DMS53 treated with DMSO at 0.1 percent for 48 hours (cell line): ENCODE results near the gene SP9.

ENCODE experiments used
- DNase-seq: peaks from one replicate; lab custom pipeline; 2025; ENCODE audit not compliant: unreplicated experiment; lab: John Stamatoyannopoulos, UW

The SP9 gene

DNA sequence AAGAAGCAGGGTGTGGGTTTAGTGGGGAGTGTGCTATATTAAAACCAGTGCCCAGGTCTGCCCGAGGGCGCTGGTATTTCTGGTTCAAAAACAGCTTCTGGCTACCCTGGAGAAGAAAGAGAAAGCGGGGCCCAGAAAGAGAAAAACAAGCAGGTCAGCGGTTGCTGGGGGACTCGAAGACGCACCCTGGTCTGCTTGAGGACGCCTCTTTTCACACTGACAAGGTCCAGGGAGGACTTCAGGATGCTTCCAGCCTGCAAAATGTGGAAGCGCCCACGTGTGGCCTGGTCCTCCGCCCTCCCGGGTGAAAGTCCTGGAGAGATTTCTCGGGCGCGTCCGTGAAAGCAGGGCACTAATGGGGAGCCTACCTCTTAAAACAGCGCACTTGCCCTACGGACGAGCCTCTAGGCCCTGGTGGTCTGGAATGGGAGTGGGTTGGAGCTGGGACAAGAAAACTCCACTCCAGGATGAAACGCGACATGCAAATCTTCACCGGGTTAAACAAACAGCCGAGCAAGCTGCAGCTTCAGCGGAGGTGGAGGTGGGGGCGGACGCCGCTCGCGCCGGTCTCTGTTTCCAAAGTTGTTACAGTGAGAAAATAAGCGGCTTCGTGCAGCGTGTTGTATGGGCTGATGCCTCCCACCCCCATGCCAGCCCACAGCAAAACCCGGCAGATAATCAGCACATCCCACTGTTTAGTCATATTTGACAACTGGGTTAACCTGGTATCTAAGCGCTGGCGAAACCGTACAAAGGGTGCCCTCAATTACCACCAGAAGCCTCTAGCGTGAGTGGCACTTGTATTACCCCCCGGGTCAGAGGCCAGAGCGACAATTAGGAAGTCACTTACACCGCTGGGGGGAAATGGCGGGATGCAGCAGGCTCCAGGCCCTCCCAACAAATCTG is 1.1 kb upstream of the SP9 start:
- DNase-seq: peak; percentile 49

DNA sequence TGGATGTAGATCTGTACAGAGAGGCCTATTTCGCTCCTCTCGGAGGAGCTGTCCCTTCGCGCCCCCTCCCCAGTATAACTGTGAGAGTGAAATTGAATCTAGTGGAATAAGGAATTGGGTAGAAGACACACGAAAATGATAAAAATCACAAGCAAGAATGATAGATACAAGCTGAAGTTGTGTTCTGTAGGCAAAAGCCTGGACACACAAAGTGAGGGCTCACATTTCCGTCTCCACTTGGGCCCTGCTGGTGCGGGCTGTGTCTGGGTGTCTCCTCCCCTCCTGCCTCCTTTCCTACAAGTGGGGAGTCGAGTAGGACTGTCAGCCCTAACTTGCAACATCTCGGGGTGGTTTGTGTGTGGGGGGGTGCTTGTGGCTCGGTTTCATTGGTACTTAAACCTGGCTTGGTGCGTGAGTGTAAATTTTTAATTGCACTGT is 457 bp upstream of the SP9 start:
- peak; percentile 49 for DNase-seq

DNA sequence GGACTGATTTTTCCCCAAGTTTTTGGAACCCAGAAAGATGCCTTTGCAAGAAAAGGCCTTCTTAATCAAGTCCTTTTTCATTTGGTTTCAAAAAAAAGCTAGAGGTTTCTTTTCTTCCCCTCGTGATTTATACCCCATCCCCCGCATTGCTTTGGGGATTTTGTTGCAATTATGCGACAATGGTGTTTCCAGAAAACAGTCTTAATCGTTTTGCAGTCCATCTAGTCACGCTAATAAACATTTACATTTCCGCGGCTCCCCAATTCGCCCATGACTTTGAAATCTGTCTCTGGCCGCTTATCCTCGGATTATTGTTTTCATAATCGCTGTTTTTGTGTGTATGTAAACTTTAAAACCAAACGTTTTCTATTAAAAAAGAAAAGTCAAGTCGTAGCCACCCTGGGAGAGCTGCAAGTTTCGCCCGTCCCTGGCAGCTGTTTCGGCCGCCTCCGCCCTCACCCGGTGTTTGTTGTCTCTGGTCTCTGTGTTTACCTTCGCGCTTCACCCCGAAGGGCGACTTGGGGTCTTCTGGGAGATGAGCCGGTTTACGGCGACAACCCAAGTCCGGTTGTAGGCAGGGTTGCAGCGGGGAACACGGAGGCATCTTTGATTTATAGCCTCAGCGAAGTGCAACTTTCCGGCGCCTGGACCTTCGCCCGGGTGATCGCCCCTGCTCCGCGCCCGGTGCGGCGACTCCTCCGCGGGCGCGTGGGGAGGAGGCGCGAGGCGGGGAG is 667 bp downstream of the SP9 start:
- peak; percentile 63 for DNase-seq

DNA sequence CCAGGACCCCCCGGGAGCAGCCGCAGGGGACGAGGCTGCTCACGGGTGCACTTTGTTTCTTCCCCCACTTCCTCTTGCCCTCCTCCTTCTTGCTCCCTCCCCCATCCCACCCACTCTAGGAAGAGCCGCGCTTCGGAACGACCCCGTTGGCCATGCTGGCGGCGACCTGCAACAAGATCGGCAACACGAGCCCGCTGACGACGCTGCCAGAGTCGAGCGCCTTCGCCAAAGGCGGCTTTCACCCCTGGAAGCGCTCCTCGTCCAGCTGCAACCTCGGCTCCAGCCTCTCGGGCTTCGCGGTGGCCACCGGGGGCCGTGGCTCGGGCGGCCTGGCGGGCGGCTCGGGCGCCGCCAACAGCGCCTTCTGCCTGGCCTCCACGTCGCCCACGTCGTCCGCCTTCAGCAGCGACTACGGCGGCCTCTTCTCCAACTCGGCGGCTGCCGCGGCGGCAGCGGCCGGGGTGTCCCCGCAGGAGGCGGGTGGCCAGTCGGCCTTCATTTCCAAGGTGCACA is 1.3 kb downstream of the SP9 start:
- DNase-seq: peak; percentile 49

DNA sequence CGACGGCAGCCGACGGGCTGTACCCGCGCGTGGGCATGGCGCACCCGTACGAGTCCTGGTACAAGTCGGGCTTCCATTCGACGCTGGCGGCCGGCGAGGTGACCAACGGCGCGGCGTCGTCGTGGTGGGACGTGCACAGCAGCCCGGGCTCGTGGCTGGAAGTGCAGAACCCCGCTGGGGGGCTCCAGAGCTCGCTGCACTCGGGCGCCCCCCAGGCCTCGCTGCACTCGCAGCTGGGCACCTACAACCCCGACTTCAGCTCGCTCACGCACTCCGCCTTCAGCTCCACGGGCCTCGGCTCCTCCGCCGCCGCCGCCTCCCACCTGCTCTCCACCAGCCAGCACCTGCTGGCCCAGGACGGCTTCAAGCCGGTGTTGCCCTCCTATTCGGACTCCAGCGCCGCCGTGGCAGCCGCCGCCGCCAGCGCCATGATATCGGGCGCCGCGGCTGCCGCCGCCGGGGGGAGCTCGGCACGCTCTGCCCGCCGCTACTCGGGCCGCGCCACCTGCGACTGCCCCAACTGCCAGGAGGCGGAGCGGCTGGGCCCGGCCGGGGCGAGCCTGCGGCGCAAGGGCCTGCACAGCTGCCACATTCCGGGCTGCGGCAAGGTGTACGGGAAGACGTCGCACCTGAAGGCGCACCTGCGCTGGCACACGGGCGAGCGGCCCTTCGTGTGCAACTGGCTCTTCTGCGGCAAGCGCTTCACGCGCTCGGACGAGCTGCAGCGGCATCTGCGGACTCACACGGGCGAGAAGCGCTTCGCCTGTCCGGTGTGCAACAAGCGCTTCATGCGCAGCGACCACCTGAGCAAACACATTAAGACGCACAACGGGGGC is 2.0 kb downstream of the SP9 start:
- DNase-seq: peak; percentile 59

DNA sequence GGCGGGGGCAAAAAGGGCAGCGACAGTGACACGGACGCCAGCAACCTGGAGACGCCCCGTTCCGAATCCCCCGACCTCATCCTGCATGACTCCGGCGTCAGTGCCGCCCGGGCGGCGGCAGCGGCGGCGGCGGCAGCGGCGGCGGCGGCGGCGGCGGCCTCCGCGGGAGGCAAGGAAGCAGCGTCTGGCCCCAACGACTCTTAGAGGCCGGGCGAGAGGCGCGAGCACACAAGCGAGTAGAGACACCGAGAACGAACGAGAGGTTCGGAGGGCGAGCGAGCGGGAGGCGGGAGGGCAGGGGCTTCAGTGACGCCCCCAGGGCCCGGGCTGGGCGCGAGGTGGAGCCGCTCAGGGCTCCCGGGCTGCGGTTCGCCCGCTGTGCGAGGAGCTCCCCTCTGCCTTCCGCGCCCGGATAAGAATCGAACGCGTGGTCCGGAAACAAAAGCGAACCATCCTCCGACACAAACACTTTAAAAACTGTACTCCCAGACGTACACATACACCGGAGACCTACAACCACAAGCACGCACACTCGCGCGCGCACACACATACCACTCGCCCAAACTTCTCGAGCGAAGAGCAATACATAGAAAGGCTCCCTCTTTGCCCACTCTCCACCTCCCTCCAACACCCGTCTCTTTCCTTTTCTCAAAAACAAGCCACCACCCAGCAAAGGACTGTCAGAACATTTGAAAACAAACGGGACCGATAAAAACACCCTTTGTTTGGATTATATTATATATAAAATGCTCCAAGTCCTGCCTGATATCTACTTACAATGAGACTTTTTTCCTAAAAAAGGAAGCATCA is 2.8 kb downstream of the SP9 start:
- DNase-seq: no peak

DNA sequence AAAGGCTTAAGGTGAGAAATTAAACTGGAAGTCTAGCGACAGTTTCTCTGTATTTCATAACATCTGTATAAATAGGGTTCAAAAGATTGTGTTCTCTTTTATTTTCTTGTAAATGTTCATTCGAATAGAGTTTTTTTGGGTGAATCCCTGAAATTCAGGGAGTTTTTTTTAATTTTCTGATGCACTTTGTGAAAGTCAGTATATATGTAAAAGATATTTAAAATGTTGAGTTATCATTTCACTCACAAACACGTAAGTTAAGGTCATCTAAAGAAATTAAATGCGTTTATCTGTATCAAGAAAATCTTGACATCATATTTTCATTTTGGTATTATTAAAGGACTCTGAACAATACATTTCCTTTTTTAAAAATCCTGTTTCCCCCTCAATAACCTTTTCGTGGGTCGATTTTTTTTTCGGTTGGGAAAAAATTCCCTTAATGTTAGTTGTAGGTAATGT is 3.4 kb downstream of the SP9 start:
- no peak for DNase-seq

DNA sequence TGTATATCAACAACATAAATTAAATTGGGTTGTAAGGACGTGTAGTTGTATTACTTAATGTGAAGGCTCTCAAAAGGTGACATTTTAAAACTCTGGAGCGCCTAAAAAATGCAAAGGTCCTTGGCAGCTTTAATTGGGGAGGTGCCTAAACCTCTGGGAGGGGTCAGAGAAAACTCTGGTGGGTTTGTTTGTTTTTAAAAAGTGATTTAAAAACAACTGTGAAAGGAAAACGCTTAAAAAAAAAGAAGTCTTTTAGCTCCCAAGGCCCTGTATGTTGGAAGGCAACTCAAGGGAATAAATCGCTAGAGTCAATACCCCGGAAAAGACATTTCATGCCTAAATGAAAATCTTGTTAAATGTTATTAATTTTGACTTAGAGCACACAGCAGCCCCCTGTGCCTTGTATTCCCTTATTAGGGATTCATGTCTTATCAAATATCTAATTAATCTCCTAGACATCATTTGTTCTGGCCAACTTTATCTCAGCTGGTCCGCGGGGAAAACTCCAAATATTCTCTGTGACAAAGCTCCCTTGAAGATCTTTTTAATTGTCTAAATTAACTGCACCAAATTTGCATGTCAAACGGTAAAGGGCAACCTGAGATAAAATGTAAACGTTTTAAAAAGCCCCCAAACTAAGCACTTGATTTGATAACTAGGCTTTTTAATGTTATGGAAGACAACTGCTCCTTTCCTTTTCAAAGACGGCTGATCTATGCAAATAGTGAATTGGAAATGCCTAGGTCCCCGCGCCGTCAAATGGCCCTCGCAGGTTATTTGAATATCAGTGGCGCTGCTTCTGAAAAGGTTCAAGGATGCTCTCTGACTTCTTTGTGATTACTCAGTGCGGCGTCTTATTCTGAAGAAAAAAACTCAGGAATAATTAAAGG is 4.2 kb downstream of the SP9 start:
- no peak for DNase-seq

DNA sequence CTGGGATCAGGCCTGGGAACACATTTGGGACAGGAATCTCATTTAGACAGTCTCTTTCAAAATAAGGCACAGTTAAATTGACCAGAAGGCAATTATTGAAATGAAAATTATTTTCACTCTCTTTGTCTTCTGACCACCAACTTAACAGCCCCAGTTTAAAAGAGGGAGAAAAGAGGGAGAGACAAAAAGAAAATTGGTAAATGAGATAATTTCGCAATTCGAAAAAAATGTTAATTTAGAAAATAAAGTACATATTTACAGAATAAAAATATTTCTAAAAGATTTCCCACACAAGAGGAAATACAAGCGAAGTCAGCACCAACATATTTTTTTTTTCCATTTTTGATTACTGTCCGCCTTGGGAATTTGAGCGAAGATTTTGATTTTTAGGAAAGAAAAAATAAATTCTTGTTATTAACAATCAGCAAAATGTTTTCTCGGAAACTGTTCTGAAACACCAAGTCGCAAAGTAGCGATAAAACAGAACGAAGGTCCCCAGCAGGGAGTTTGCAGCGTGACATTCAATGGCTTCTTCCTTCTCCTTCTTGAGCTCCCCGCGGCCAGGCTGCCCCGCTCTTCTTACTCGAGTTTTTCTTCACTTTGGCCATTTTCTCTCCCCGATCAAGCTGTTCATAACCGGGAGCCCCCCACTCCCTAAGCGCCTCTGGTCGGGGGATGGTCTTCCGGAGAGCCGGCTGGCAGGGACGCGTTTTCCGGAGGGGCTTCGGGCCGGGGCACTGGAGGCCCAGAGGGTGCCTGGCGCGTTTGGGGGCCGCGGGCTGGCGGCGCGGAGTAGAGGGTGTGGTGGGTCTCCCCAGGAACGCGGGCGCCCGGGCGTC is 5.0 kb downstream of the SP9 start:
- no peak for DNase-seq

DNA sequence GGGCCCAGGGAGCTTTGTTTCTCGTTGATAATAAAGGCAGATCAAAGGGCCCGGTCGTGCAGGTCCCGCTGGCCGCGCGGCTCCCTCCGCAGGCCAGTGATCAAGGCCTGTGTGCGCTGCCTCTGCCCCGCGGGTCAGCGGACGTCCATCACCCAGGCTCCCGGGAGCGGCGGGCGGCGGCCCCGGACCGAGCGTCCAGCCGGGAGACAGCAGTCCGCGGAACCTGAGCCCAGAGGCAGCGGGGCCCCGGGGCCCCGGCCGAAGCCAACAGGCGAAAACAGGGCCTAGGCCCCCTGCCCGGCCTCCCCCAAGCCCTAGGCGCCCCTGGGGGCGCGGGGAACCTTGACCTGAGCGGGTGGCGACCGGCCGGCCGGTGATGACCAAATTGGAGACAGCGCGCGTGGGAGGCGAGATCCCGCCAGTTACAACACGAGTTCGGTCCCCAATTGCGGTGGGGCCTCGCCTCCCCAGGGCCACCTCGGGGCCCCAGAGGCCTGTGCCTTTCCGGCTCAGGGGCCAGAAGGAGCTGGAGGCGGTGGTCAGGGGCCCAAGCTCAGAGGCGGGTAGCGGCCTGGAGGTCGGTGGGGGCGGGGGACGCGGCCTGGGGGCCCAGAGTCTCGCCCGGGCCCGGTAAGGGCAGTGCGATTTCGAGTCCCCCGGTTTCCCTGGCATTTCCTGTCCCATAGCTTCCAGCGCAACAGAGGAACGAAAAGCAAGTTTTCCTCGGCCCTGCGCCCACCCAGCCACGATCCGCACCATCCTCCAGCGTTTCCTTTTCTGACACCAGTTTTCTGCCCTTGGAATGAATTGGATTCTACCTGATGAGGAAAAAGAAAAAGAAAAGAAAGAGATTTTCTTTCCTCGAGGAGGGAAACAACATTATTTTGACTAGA is 5.9 kb downstream of the SP9 start:
- DNase-seq: peak; percentile 42

DNA sequence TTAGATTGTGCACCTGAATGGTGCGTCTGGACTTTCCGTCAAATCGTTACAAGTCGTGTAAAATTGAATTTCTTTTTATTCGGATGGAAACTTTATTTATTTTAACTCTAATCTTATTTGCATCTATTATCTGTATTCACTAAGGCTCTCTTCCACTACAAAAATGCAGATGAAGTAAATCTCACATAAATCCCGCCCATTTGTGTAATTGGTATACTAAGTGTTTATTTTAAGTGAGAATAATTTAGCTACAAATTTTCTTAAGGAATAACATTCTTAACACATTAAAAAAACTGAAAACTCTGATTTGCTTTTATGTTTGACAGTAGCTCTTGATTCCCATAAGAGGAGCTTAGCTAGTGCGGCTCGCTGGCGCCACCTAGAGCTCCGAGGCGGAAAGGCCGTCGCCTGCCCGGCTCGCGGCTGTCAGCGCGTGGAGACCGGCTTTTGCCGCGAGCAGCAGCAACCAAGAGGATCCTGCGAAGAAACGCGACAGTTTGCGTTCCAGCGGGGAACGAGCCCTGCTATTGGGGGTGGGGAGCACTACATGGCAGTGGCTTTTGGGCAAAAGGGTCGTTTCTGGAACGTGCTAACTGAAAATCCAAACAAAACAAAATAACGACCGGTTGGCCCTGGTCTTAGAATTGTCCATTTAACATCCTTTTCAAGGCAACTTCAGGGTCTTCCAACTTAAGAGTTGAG is 6.7 kb downstream of the SP9 start:
- DNase-seq: peak; percentile 93

DNA sequence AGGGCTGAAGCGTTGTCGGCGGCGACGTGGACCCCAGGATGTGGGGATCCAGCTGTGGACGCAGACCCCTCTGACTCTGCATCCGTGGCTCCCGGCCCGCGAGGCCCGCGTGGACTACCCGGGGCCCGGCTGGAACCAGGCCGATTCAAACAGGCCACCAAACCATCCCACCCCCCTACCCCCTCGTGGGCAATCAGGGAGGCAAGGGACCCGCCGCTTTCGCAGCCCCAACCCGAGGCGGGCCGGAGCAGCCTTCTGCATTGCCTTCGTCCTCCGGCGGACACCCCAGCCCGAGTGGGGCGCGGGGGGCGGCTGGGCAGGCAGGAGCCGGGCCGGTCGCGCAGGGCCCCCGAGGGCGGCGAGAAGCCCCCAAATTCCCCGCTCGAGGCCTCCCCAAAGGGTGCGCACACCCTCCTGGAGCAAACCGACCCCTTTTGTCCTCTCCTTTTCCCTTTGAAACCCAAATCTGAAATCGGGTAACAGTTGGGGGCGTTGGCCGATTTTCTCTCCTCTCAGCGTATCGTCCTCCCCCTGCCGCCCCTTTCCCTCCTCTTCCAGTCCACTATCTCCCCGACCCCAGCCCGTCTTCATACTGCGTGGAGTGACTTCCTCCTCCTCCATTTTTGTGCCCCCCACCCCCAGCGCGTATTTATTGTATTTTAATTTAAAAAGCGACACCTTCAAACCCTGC is 7.4 kb downstream of the SP9 start:
- no peak for DNase-seq

DNA sequence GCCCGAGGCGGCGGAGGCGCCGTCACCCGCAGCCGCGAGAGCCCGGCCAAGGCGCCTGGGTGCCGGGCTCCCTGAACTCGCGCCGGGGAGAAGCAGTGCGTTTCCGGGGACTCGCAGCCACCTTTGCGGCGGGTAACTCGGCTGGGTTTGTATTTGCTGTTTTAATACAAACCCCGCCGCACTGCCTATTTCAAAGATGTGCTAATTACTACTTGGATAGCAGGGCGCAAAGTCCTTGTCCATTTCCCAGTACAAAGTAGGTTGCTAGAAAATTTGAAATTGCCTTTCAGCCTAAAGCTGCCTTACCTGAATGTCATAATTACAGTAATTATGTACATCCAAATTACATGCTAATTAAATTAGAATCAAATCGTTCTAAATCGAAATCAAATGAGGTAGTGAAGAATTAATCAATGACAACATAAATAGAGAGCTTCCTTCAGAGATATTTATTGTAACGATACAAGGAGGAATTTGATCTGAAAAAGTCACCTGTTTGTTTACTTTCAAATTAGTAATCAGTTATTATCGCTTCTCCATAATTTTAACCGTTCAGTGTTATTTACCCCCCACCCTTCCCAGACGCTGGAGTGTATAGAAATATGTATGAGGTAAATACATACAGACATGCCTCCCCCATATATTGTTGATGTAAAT is 8.1 kb downstream of the SP9 start:
- DNase-seq: peak; percentile 47

DNA sequence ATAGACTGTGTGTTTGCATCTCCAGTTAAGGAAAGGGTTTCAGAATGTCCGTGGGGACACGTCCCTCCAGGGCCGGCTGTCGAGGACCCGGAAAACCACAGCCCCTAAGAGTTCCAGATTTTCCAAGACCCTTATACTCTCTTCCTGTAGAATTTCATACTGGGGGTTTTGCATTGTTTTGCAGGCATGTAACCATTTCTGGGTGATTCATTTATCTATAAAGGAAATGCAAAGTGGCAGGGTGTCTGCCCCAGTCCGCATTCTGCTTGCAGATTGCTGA is 8.5 kb downstream of the SP9 start:
- DNase-seq: no peak

DNA sequence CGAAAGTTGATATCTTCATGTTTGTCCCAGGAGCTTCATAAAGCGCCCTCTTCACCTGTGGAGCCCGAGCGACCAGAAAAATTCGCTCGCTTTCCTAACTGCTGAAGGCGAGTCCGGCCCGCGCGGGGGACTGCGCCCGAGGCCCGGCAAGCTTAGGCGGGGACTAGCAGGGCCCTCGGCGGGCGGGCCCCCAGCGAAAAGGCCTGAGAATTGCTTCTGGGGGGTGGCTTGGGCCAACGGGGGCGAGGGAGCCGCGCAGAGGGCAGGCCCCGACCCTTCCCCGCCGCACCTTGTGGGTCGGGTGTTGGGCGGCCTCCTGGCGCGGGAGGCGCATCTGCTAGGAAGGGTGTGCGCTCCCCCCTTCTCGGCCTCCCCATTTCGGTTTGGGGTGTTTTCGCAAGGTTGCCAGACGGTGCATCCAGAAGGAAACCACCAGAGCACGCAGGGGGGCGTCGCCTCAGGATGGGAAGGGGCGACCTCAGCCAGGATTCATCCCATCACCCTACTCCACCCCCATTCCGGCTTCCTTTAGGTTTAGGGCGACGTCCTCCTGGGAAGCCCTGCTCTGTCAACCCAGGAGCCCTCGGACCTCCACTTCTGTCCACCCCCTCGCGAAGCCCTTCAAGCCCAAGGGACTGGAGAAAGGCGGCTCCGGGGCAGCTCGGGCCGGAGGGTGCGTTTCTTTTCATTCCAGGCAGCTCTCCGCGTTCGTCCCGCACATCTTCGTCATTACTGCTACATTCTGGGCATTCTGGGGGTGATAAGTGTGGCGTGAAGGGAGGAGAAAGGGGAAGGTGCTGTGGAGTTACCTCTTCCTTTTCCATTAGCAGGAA is 9.1 kb downstream of the SP9 start:
- DNase-seq: no peak
